GM12865 (cell line): Measurements from ENCODE around the gene NDRG4.

ENCODE experiments used
- DNase-seq: peaks from one replicate; pipeline ENCODE4 v3.0.0; 2010; ENCODE audit warnings: low read depth
- H3K4me3 ChIP-seq: 2 replicates; pipeline ENCODE4 v1.5.1; 2011; ENCODE audit warnings: mild to moderate bottlenecking, low read depth, low read length, control low read depth
- CTCF ChIP-seq: IDR thresholded peaks from 2 replicates; pipeline ENCODE4 v1.5.1; 2011; ENCODE audit warnings: low read length, control low read depth, low read depth, inconsistent platforms; ENCODE audit not compliant: insufficient read depth; ENCODE audit errors: missing control alignments

Gene NDRG4

GRCh38 chr16:58556678-58557077, 56.7 kb downstream of the NDRG4 start:
- TF ChIP-seq CTCF: no peak
- DNase-seq: no peak
- no peak overlapping the region for H3K4me3 ChIP-seq
